ENCODE measurements around the gene AMH.

The AMH gene

GRCh38 chr19:2245273-2245672 is 3.9 kb upstream of the AMH start:
- H3K36me3 ChIP-seq (ENCODE audit: insufficient read depth, low read length) = peaks cover 73% of the 10 kb centered on the region
- H3K4me3 ChIP-seq (ENCODE audit: low read length) = no peak overlapping the region
- no peak overlapping the region for H3K9ac ChIP-seq (ENCODE audit: low read depth, low read length)
- peaks cover 7% of the 10 kb centered on the region for H3K4me1 ChIP-seq (ENCODE audit: insufficient read depth, low read length)
- H3K9me3 ChIP-seq (ENCODE audit: insufficient read depth, low read depth, low read length) = no peaks in the 10 kb centered on the region
- H3K27me3 ChIP-seq (ENCODE audit: insufficient read depth, low read length) = peaks cover 3% of the 10 kb centered on the region; the same call in 1 of the 2 replicates
- H3K27ac ChIP-seq (ENCODE audit: low read depth, low read length) = no peak overlapping the region
- WGBS = 97% methylated on average over 15 of the region's 15 CpGs

DNA sequence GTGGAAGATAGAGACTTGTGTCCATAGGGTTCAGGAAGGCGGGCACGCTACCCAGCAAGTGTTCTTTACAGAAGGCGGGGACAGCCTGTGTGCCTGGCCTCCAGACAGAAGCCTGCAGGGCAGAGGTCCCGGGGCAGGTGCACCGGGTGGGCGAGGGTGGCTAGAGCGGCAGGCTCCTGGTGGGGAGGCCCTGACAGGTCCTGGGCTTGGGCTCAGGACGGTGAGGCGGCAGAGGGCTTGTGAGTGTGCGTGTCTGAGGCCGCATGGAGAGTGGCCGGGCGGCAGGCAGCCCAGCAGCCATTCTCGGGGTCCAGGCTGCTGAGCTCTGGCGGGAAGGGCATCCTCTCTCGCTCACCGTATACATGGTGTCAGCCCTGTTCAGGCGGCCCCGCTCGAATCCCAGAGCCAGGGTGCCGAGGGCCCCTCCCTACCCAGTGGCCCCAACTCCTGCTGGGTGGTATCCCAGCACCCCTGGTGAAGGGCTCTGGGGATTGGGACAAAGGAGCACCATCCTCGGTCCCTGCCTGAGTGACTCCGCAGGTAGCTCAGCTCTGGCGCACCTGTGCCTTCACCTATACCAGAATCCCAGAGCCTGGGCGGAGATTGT is 3.0 kb upstream of the AMH start:
- Histone ChIP-seq H3K27me3 (ENCODE audit: insufficient read depth, low read length) (peaks cover 12% of the 10 kb centered on the region), H3K27ac (ENCODE audit: low read depth, low read length) (no peak overlapping the region), H3K9me3 (ENCODE audit: insufficient read depth, low read depth, low read length) (no peaks in the 10 kb centered on the region), H3K36me3 (ENCODE audit: insufficient read depth, low read length) (peaks cover 68% of the 10 kb centered on the region), H3K9ac (ENCODE audit: low read depth, low read length) (no peak overlapping the region), H3K4me3 (ENCODE audit: low read length) (no peak overlapping the region), H3K4me1 (ENCODE audit: insufficient read depth, low read length) (no peaks in the 10 kb centered on the region)
- WGBS = 93% methylated on average over 25 of the region's 25 CpGs

DNA sequence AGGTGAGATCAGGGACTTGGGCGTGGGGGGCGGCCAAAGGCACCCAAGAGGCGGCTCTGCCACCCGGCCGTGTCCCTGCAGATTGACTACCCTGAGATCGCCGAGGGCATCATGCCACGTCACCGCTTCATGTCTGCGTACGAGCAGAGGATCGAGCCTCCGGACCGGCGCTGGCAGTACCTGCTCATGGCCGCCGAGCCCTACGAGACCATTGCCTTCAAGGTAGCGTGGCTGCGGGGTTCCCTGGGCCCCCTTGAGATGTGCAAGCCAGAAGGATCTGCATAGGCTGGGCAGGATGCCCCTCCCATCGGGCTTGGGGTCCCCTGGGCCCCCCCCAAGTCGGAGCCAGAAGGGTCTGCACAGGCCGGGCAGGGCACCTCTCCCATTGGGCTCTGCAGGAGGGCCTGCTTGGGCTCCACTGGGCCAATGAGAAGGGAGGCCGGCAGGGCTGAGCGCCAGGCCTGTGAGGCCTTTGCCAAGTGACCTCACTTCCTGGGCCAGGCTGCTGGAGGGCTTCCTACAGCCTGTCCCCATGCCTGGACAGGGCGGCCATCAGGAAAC is 2.2 kb upstream of the AMH start:
- 93% methylated on average over 26 of the region's 26 CpGs for WGBS
- Histone ChIP-seq H3K4me1 (ENCODE audit: insufficient read depth, low read length) (no peaks in the 10 kb centered on the region), H3K9me3 (ENCODE audit: insufficient read depth, low read depth, low read length) (no peaks in the 10 kb centered on the region), H3K4me3 (ENCODE audit: low read length) (no peak overlapping the region), H3K9ac (ENCODE audit: low read depth, low read length) (no peak overlapping the region), H3K27me3 (ENCODE audit: insufficient read depth, low read length) (peaks cover 20% of the 10 kb centered on the region), H3K36me3 (ENCODE audit: insufficient read depth, low read length) (peaks cover 61% of the 10 kb centered on the region), H3K27ac (ENCODE audit: low read depth, low read length) (no peak overlapping the region)

- no peaks in the 10 kb centered on the region for H3K9me3 ChIP-seq (ENCODE audit: insufficient read depth, low read depth, low read length)
- no peak overlapping the region for H3K9ac ChIP-seq (ENCODE audit: low read depth, low read length)
- no peak overlapping the region for H3K4me3 ChIP-seq (ENCODE audit: low read length)
- peaks cover 26% of the 10 kb centered on the region for H3K27me3 ChIP-seq (ENCODE audit: insufficient read depth, low read length)
- peaks cover 55% of the 10 kb centered on the region for H3K36me3 ChIP-seq (ENCODE audit: insufficient read depth, low read length)
- no peak overlapping the region for H3K27ac ChIP-seq (ENCODE audit: low read depth, low read length)
- no peaks in the 10 kb centered on the region for H3K4me1 ChIP-seq (ENCODE audit: insufficient read depth, low read length)
- 93% methylated on average over 24 of the region's 28 CpGs for WGBS
Measured at GRCh38 chr19:2247433-2248101, 1.6 kb upstream of the AMH start.

DNA sequence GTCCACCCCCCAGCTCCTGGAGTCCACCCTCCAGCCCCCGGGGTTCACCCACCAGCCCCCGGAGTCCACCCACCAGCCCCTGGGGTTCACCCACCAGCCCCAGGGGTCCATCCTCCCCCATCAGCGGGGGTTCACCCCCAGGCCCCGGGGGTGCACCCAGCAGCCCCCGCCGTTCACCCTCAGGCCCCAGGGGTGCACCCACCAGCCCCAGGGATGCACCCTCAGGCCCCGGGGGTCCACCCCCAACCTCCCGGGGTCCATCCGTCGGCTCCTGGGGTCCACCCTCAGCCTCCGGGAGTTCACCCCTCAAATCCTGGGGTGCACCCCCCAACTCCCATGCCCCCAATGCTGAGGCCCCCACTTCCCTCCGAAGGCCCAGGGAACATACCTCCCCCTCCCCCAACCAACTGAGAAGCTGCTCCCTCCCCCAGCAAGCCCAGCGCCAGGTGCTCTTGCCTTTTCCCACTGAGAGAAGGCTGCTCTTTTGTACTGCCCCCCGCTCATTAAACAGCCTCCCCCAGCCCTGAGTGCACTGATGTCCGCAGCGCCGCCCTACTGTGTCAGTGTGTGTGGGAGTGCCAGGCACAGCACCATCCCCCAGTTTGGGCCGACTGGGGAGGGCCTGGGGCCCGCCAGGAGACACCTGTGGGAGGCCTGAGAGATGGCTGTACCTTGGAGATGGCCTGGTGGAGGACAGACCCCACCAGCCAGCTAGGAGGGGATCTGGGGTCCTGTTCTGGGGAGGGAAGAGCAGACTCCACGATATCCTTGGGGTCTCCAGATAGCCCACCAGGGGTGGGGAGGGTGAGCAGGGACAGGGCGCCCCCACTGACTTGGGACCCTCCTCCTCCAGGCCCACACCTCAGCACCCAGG is 750 bp upstream of the AMH start:
- H3K9me3 ChIP-seq (ENCODE audit: insufficient read depth, low read depth, low read length) = no peaks in the 10 kb centered on the region
- H3K36me3 ChIP-seq (ENCODE audit: insufficient read depth, low read length) = peaks cover 48% of the 10 kb centered on the region
- H3K27ac ChIP-seq (ENCODE audit: low read depth, low read length) = peak overlapping the region; percentile 35; the same call in 1 of the 2 replicates
- no peak overlapping the region for H3K9ac ChIP-seq (ENCODE audit: low read depth, low read length)
- 89% methylated on average over 20 of the region's 21 CpGs for WGBS
- H3K27me3 ChIP-seq (ENCODE audit: insufficient read depth, low read length) = peaks cover 34% of the 10 kb centered on the region
- no peak overlapping the region for H3K4me3 ChIP-seq (ENCODE audit: low read length)
- H3K4me1 ChIP-seq (ENCODE audit: insufficient read depth, low read length) = no peaks in the 10 kb centered on the region

DNA sequence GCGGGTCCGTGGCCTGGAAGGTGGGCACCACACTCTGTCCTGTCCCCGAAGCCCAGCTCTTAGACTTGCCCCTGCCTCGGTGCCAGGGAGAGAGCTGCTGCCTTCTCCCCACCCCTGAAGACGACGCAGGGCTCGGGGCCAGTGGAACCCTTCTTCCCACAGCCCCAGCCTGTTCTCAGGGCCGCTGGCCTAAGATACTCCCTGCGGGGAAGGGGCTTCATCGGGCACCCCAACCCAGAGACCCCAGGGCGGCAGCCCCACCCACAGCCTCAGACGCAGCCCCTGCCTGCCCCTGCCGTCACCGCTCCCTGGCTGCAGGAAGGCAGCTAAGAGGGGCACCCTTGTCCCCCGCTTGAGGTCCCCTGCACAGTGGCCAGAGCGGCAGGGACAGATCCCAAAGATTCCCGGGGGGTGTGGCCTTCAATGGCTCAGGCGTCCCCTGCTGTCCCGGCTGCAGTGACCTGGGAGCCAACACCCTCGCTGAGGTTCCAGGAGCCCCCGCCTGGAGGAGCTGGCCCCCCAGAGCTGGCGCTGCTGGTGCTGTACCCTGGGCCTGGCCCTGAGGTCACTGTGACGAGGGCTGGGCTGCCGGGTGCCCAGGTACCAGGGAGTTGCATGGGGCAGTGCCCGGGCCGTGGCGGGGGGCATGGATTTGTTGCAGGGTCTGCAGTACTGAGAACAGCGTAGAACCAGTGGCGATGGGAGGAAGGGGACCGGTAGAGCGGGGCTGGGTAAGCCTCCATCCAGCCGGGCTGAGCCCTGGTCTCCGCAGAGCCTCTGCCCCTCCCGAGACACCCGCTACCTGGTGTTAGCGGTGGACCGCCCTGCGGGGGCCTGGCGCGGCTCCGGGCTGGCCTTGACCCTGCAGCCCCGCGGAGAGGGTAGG is 1.0 kb downstream of the AMH start:
- WGBS = 78% methylated on average over 43 of the region's 43 CpGs
- no peak overlapping the region for H3K27ac ChIP-seq (ENCODE audit: low read depth, low read length)
- no peak overlapping the region for H3K9ac ChIP-seq (ENCODE audit: low read depth, low read length)
- H3K4me1 ChIP-seq (ENCODE audit: insufficient read depth, low read length) = no peaks in the 10 kb centered on the region
- H3K36me3 ChIP-seq (ENCODE audit: insufficient read depth, low read length) = peaks cover 30% of the 10 kb centered on the region
- no peaks in the 10 kb centered on the region for H3K9me3 ChIP-seq (ENCODE audit: insufficient read depth, low read depth, low read length)
- H3K27me3 ChIP-seq (ENCODE audit: insufficient read depth, low read length) = peaks cover 45% of the 10 kb centered on the region
- no peak overlapping the region for H3K4me3 ChIP-seq (ENCODE audit: low read length)

DNA sequence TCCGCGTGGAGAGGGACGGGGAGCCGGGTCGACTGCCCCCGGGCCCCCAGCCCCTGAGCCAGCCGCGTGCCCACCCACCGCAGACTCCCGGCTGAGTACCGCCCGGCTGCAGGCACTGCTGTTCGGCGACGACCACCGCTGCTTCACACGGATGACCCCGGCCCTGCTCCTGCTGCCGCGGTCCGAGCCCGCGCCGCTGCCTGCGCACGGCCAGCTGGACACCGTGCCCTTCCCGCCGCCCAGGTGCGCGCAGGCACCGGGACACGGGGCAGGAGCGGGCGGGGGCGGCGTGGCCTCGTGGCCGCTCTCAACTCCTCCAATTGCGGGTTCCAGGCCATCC is 1.6 kb downstream of the AMH start:
- peaks cover 45% of the 10 kb centered on the region for H3K27me3 ChIP-seq (ENCODE audit: insufficient read depth, low read length)
- H3K27ac ChIP-seq (ENCODE audit: low read depth, low read length) = no peak overlapping the region
- no peak overlapping the region for H3K9ac ChIP-seq (ENCODE audit: low read depth, low read length)
- peaks cover 24% of the 10 kb centered on the region for H3K36me3 ChIP-seq (ENCODE audit: insufficient read depth, low read length)
- H3K4me1 ChIP-seq (ENCODE audit: insufficient read depth, low read length) = no peaks in the 10 kb centered on the region
- H3K9me3 ChIP-seq (ENCODE audit: insufficient read depth, low read depth, low read length) = no peaks in the 10 kb centered on the region
- H3K4me3 ChIP-seq (ENCODE audit: low read length) = no peak overlapping the region
- 84% methylated on average over 40 of the region's 40 CpGs for WGBS

DNA sequence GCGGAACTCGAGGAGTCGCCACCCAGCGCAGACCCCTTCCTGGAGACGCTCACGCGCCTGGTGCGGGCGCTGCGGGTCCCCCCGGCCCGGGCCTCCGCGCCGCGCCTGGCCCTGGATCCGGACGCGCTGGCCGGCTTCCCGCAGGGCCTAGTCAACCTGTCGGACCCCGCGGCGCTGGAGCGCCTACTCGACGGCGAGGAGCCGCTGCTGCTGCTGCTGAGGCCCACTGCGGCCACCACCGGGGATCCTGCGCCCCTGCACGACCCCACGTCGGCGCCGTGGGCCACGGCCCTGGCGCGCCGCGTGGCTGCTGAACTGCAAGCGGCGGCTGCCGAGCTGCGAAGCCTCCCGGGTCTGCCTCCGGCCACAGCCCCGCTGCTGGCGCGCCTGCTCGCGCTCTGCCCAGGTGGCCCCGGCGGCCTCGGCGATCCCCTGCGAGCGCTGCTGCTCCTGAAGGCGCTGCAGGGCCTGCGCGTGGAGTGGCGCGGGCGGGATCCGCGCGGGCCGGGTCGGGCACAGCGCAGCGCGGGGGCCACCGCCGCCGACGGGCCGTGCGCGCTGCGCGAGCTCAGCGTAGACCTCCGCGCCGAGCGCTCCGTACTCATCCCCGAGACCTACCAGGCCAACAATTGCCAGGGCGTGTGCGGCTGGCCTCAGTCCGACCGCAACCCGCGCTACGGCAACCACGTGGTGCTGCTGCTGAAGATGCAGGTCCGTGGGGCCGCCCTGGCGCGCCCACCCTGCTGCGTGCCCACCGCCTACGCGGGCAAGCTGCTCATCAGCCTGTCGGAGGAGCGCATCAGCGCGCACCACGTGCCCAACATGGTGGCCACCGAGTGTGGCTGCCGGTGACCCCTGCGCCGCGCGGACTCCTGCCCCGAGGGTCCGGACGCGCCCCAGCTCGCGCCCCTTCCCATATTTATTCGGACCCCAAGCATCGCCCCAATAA is 2.3 kb downstream of the AMH start:
- Histone ChIP-seq H3K27ac (ENCODE audit: low read depth, low read length) (no peak overlapping the region), H3K27me3 (ENCODE audit: insufficient read depth, low read length) (peaks cover 45% of the 10 kb centered on the region), H3K4me3 (ENCODE audit: low read length) (no peak overlapping the region), H3K9ac (ENCODE audit: low read depth, low read length) (no peak overlapping the region), H3K36me3 (ENCODE audit: insufficient read depth, low read length) (peaks cover 18% of the 10 kb centered on the region), H3K4me1 (ENCODE audit: insufficient read depth, low read length) (no peaks in the 10 kb centered on the region), H3K9me3 (ENCODE audit: insufficient read depth, low read depth, low read length) (no peaks in the 10 kb centered on the region)
- 89% methylated on average over 125 of the region's 125 CpGs for WGBS

GRCh38 chr19:2252055-2252796 is 3.1 kb downstream of the AMH start:
- Histone ChIP-seq H3K4me3 (ENCODE audit: low read length) (no peak overlapping the region; the same call in 1 of the 2 replicates), H3K27me3 (ENCODE audit: insufficient read depth, low read length) (peaks cover 45% of the 10 kb centered on the region)
- 87% methylated on average over 74 of the region's 74 CpGs for WGBS

More at GRCh38 chr19:2252055-2252796, 3.1 kb downstream of the AMH start:
- no peaks in the 10 kb centered on the region for H3K9me3 ChIP-seq (ENCODE audit: insufficient read depth, low read depth, low read length)
- no peak overlapping the region for H3K9ac ChIP-seq (ENCODE audit: low read depth, low read length)
- no peaks in the 10 kb centered on the region for H3K4me1 ChIP-seq (ENCODE audit: insufficient read depth, low read length)
- peaks cover 9% of the 10 kb centered on the region for H3K36me3 ChIP-seq (ENCODE audit: insufficient read depth, low read length)
- H3K27ac ChIP-seq (ENCODE audit: low read depth, low read length) = no peak overlapping the region
